ENCODE data around the gene PRKN. TPM values are rescaled to one million over a fixed set of nuclear protein-coding genes. Genes with fewer than 3 reads are reported as not detected.

The PRKN gene
- total RNA-seq, 1 donor from 2014 or later = 7.9 TPM

- no peak for DNase-seq (ENCODE audit: low spot score)
These were observed 1177.5 kb downstream of the PRKN start for GRCh38 chr6:161549977-161550655.

- DNase-seq (ENCODE audit: low spot score) = no peak
These were observed 1178.8 kb downstream of the PRKN start for GRCh38 chr6:161548713-161549296.

GRCh38 chr6:161547617-161548016, 1179.9 kb downstream of the PRKN start:
- no peak for DNase-seq (ENCODE audit: low spot score)

GRCh38 chr6:161546632-161547031, 1180.9 kb downstream of the PRKN start:
- no peak for DNase-seq (ENCODE audit: low spot score)

- no peak for DNase-seq (ENCODE audit: low spot score)
These were observed 1181.8 kb downstream of the PRKN start for GRCh38 chr6:161545741-161546140.

- DNase-seq (ENCODE audit: low spot score) = no peak
These were observed 1182.6 kb downstream of the PRKN start for GRCh38 chr6:161544801-161545480.

GRCh38 chr6:161543684-161544309, 1183.8 kb downstream of the PRKN start:
- no peak for DNase-seq (ENCODE audit: low spot score)

GRCh38 chr6:161542346-161542980, 1185.1 kb downstream of the PRKN start:
- DNase-seq (ENCODE audit: low spot score) = no peak

GRCh38 chr6:161540532-161540931, 1187.0 kb downstream of the PRKN start:
- no peak for DNase-seq (ENCODE audit: low spot score)

GRCh38 chr6:161536224-161536630, 1191.3 kb downstream of the PRKN start:
- DNase-seq (ENCODE audit: low spot score) = no peak

GRCh38 chr6:161534264-161534873, 1193.2 kb downstream of the PRKN start:
- DNase-seq (ENCODE audit: low spot score) = no peak

- no peak for DNase-seq (ENCODE audit: low spot score)
These were observed 1194.3 kb downstream of the PRKN start for GRCh38 chr6:161533266-161533665.

GRCh38 chr6:161532536-161532935, 1195.0 kb downstream of the PRKN start:
- no peak for DNase-seq (ENCODE audit: low spot score)

GRCh38 chr6:161526794-161527193, 1200.8 kb downstream of the PRKN start:
- no peak for DNase-seq (ENCODE audit: low spot score)

- no peak for DNase-seq (ENCODE audit: low spot score)
These were observed 1204.2 kb downstream of the PRKN start for GRCh38 chr6:161523362-161523761.

GRCh38 chr6:161522276-161522675, 1205.3 kb downstream of the PRKN start:
- no peak for DNase-seq (ENCODE audit: low spot score)

GRCh38 chr6:161511447-161512095, 1216.0 kb downstream of the PRKN start:
- DNase-seq (ENCODE audit: low spot score) = no peak

GRCh38 chr6:161508341-161508740, 1219.2 kb downstream of the PRKN start:
- DNase-seq (ENCODE audit: low spot score) = no peak

- DNase-seq (ENCODE audit: low spot score) = no peak
These were observed 1220.2 kb downstream of the PRKN start for GRCh38 chr6:161507375-161507774.

- no peak for DNase-seq (ENCODE audit: low spot score)
These were observed 1224.0 kb downstream of the PRKN start for GRCh38 chr6:161503570-161503969.

GRCh38 chr6:161498881-161499280, 1228.7 kb downstream of the PRKN start:
- no peak for DNase-seq (ENCODE audit: low spot score)
